K562 (cell line): Measurements from ENCODE around the gene PSAP. TPM values are rescaled to one million over a fixed set of nuclear protein-coding genes. Genes with fewer than 3 reads are reported as not detected.
A peak's percentile ranks its signal among the peaks of the same experiment; 100 is the strongest.

Experiments used
- BCOR ChIP-seq: fragments of 450-650 bp; IDR thresholded peaks from 2 replicates; pipeline ENCODE4 v1.6.1; 2016
- GATAD2A ChIP-seq: fragments of 450-650 bp; IDR thresholded peaks from 2 replicates; pipeline ENCODE4 v1.6.1; 2017
- JUND ChIP-seq, 2 experiments: IDR thresholded peaks; 2 replicates in 1 of 2; 3 replicates in 1 of 2; pipeline ENCODE4 v1.6.1; 2011; ENCODE audit warnings: borderline replicate concordance in 2 of 2, low read depth in 2 of 2, low read length in 2 of 2, improper control_type of control experiment in 1 of 2, missing biosample characterization in 1 of 2, missing genetic modification characterization in 1 of 2, missing genetic modification reagents in 1 of 2
- L3MBTL2 ChIP-seq: fragments of 450-650 bp; IDR thresholded peaks from 2 replicates; pipeline ENCODE4 v1.6.1; 2016; ENCODE audit warnings: mild to moderate bottlenecking, moderate library complexity
- MECOM ChIP-seq: fragments of 250-450 bp; sonication (Bioruptor Pico); IDR thresholded peaks from 2 replicates; pipeline ENCODE4 v1.8.0; 2022; ENCODE audit warnings: inconsistent platforms
- MYNN ChIP-seq, 2 experiments: sonication (generic); formaldehyde crosslinking in 1 of 2; IDR thresholded peaks; 2 replicates each; pipeline versions ENCODE4 v1.5.0 to v1.6.1; 2016 to 2020; ENCODE audit warnings: antibody characterized with exemption in 1 of 2, missing genetic modification reagents in 1 of 2
- NFE2 ChIP-seq: IDR thresholded peaks from 2 replicates; pipeline ENCODE4 v1.6.1; 2014; ENCODE audit warnings: antibody characterized with exemption, low read depth
- NFRKB ChIP-seq: fragments of 450-650 bp; IDR thresholded peaks from 2 replicates; pipeline ENCODE4 v1.6.1; 2016; ENCODE audit warnings: low read depth
- POLR2AphosphoS2 ChIP-seq: IDR thresholded peaks from 2 replicates; pipeline ENCODE4 v1.6.1; 2012; ENCODE audit warnings: low read length, improper control_type of control experiment
- RBM14 ChIP-seq: fragments of 200-400 bp; formaldehyde crosslinking; IDR thresholded peaks from 2 replicates; pipeline ENCODE4 v1.6.1; 2018; ENCODE audit warnings: low read depth, mild to moderate bottlenecking, low read length, moderate library complexity, borderline replicate concordance; ENCODE audit not compliant: insufficient read depth
- RNF219 ChIP-seq: fragments of 250-450 bp; sonication (Bioruptor Pico); IDR thresholded peaks from 2 replicates; pipeline ENCODE4 v1.5.0; 2022; ENCODE audit warnings: mild to moderate bottlenecking
- TEAD1 ChIP-seq, 2 experiments: fragments of 450-650 bp in 1 of 2; sonication (generic) in 1 of 2; formaldehyde crosslinking; IDR thresholded peaks; 2 replicates each; pipeline versions ENCODE4 v1.4.0 to v1.8.0; 2020 to 2022; ENCODE audit warnings: mild to moderate bottlenecking in 2 of 2, missing genetic modification reagents in 1 of 2
- UBTF ChIP-seq, 2 experiments: IDR thresholded peaks; 2 replicates each; pipeline ENCODE4 v1.6.1; 2012; ENCODE audit warnings: improper control_type of control experiment in 2 of 2, low read depth in 2 of 2, low read length in 2 of 2, borderline replicate concordance in 1 of 2
- ZFP30 ChIP-seq: fragments of 250-450 bp; sonication (Bioruptor Pico); IDR thresholded peaks from 2 replicates; pipeline ENCODE4 v1.8.0; 2022; ENCODE audit warnings: moderate library complexity, mild to moderate bottlenecking, inconsistent platforms, borderline replicate concordance
- ZNF263 ChIP-seq: sonication (generic); formaldehyde crosslinking; IDR thresholded peaks from 2 replicates; pipeline ENCODE4 v1.8.0; 2022; ENCODE audit warnings: mild to moderate bottlenecking, missing genetic modification reagents, borderline replicate concordance
- ZNF274 ChIP-seq: IDR thresholded peaks from 2 replicates; pipeline ENCODE4 v1.6.1; 2011; ENCODE audit warnings: low read depth, mild to moderate bottlenecking, low read length, moderate library complexity, borderline replicate concordance
- ZNF512 ChIP-seq: IDR thresholded peaks from 2 replicates; pipeline ENCODE4 v1.6.1; 2016; ENCODE audit warnings: missing genetic modification characterization, missing compliant biosample characterization
- ZNF584 ChIP-seq: fragments of 200-800 bp; sonication (Bioruptor generic); IDR thresholded peaks from 2 replicates; pipeline ENCODE4 v1.6.1; 2016; ENCODE audit warnings: low read depth, mild to moderate bottlenecking, missing genetic modification characterization, missing compliant biosample characterization
- ZNF655 ChIP-seq: fragments of 250-450 bp; sonication (Bioruptor Pico); IDR thresholded peaks from 2 replicates; pipeline ENCODE4 v1.5.0; 2021
- ZNF830 ChIP-seq: fragments of 250-450 bp; sonication (Bioruptor Pico); IDR thresholded peaks from 2 replicates; pipeline ENCODE4 v1.5.0; 2021; ENCODE audit warnings: mild to moderate bottlenecking
- polyA plus RNA-seq, 8 experiments: library from polyadenylated mRNA; depleted of rRNA in 4 of 8; stranded (reverse) in 5 of 8; unstranded in 3 of 8; fragments of >200 nt; fragmentation: Nextera tagmentation in 2 of 8; fragmentation: Illumina TruSeq in 1 of 8; extraction: Ambion mirVana in 2 of 8; extraction: Trizol in 1 of 8; gene quantifications; 2 replicates each; pipeline versions ENCODE4 v1.2.1 to v1.2.3, GENCODE V29; 2011 to 2014; ENCODE audit warnings: inconsistent platforms in 1 of 8, missing spikeins in 1 of 8
- total RNA-seq, 7 experiments: library from RNA; depleted of rRNA in 6 of 7; stranded (reverse); fragments of >200 nt in 6 of 7; fragmentation: Illumina TruSeq in 2 of 7; extraction: Trizol in 2 of 7; gene quantifications; 2 replicates each; pipeline versions ENCODE4 v1.2.1 to v1.2.3, GENCODE V29; 2011 to 2021; ENCODE audit warnings: low replicate concordance in 1 of 7

The PSAP gene
- total and polyA plus RNA-seq, 9 of the 15 experiments (the other 6 are each of a cell fraction or from before 2014, with no cell fraction given): 245 to 700 (median 429) TPM

- TF ChIP-seq ZNF512: no peak
- peak; percentile 93 for TF ChIP-seq ZNF830
- TF ChIP-seq NFRKB: no peak; the same call in 1 of the 2 replicates
- TF ChIP-seq POLR2AphosphoS2: peak; percentile 76; the same call in 1 of the 2 replicates
- peak; percentile 72; the same call in 1 of the 2 replicates for TF ChIP-seq ZNF263 (CRISPR knock-in tag)
- TF ChIP-seq ZNF274: no peak
- TF ChIP-seq JUND (IDR thresholded peaks at IDR 0.05; ENCODE audit: borderline replicate concordance, low read depth, low read length): peak; percentile 90
- peak; percentile 74; the same call in 1 of the 3 replicates for TF ChIP-seq JUND (tag; IDR thresholded peaks at IDR 0.05; ENCODE audit: borderline replicate concordance, low read depth, low read length)
- peak; percentile 86 for TF ChIP-seq MYNN (IDR thresholded peaks at IDR 0.05)
- no peak for TF ChIP-seq MYNN (CRISPR knock-in tag; IDR thresholded peaks at IDR 0.05)
- TF ChIP-seq TEAD1 (CRISPR knock-in tag; IDR thresholded peaks at IDR 0.05): peak; percentile 90 to 99
- no peak for TF ChIP-seq ZNF655 (CRISPR knock-in tag)
- TF ChIP-seq RBM14: no peak; the same call in 1 of the 2 replicates
- no peak for TF ChIP-seq MECOM (CRISPR knock-in tag)
- TF ChIP-seq RNF219 (CRISPR knock-in tag): 0 out of 2 replicates have a peak, but pooled peaks have one; percentile 38
- no peak for TF ChIP-seq ZFP30
- TF ChIP-seq L3MBTL2: no peak; the same call in 1 of the 2 replicates
- TF ChIP-seq BCOR: peak; percentile 7; the same call in 1 of the 2 replicates
- TF ChIP-seq ZNF584: no peak
- 0 out of 2 replicates have a peak, but pooled peaks have one; percentile 56 for TF ChIP-seq GATAD2A
- TF ChIP-seq UBTF (IDR thresholded peaks at IDR 0.05; ENCODE audit: borderline replicate concordance in 1 of 2, low read depth in 2 of 2, low read length in 2 of 2): 0 out of 4 replicates have a peak, but pooled peaks have one; percentile 17 to 32
- peak; percentile 85 for TF ChIP-seq NFE2
Measured at GRCh38 chr10:71850743-71851464, at the start of gene PSAP (continued).
